Mesenteric fat pad (tissue), 1 donor: ENCODE measurements around the gene PDLIM7. TPM values are rescaled to one million over a fixed set of nuclear protein-coding genes. Genes with fewer than 3 reads are reported as not detected.
A peak's percentile ranks its signal among the peaks of the same experiment; 100 is the strongest.
"Not testable (repeated sequence)": the region's sequence is repeated elsewhere in the genome, so short reads cannot be mapped to it uniquely, and the experiment has no call there.

Experiments
- DNase-seq: peaks from one replicate; pipeline ENCODE4 v3.0.0-alpha.2; 2020; ENCODE audit warnings: low spot score
- long read RNA-seq: library from polyadenylated mRNA; unstranded; transcript quantifications from one replicate; pipeline ENCODE4 v2.0.0, GENCODE V29; 2020
- total RNA-seq: library from RNA; stranded (reverse); fragmentation: NEBNext Ultra II Directional; extraction: Animal tissue kit (Norgen Biotek cat#: 25700); gene quantifications from one replicate; pipeline ENCODE4 v1.2.1, GENCODE V29; 2021
- donor health status: DM: yes; HTN: yes; CAD: no.

The PDLIM7 gene
- 58.8 TPM for total RNA-seq
- long read RNA-seq, transcript PDLIM7-201 (8 exons, 977 nt) = minor isoform, 5 of 206 reads
- long read RNA-seq, transcript PDLIM7-202 (13 exons, 1,689 nt) = major isoform, 136 of 206 reads
- long read RNA-seq, partial matches to known transcripts = 33 of 206 reads
- long read RNA-seq, other reads (novel, unspliced or antisense) = 31 of 206 reads

GRCh38 chr5:177497292-177498012 lies at the start of gene PDLIM7:
Gene PDLIM7, minus strand, starts transcription at chr5:177497604. Its CDS starts 1,092 bp downstream, at chr5:177496512.
- peak; percentile 99 for DNase-seq

- DNase-seq = no peak
Observed at GRCh38 chr5:177546258-177546741, 48.9 kb upstream of the PDLIM7 start.

- DNase-seq = no peak
Observed at GRCh38 chr5:177545487-177546257, 48.3 kb upstream of the PDLIM7 start.

- no peak for DNase-seq
Observed at GRCh38 chr5:177542816-177543465, 45.5 kb upstream of the PDLIM7 start.

GRCh38 chr5:177540438-177540837 lies 43.0 kb upstream of the PDLIM7 start:
- DNase-seq = no peak

GRCh38 chr5:177539411-177539810 lies 42.0 kb upstream of the PDLIM7 start:
- no peak for DNase-seq

- DNase-seq = no peak
Observed at GRCh38 chr5:177538876-177539275, 41.5 kb upstream of the PDLIM7 start.

GRCh38 chr5:177537389-177538361 lies 40.3 kb upstream of the PDLIM7 start:
- DNase-seq = no peak

GRCh38 chr5:177536386-177536785 lies 39.0 kb upstream of the PDLIM7 start:
- DNase-seq = no peak

GRCh38 chr5:177535125-177535524 lies 37.7 kb upstream of the PDLIM7 start:
- no peak for DNase-seq

- not testable (repeated sequence) for DNase-seq
Observed at GRCh38 chr5:177534433-177534832, 37.0 kb upstream of the PDLIM7 start.

GRCh38 chr5:177531209-177531940 lies 34.0 kb upstream of the PDLIM7 start:
- DNase-seq = no peak

- DNase-seq = no peak
Observed at GRCh38 chr5:177530638-177531037, 33.2 kb upstream of the PDLIM7 start.

- no peak for DNase-seq
Observed at GRCh38 chr5:177529247-177530203, 32.1 kb upstream of the PDLIM7 start.

- no peak for DNase-seq
Observed at GRCh38 chr5:177528631-177529030, 31.2 kb upstream of the PDLIM7 start.

- no peak for DNase-seq
Observed at GRCh38 chr5:177527595-177527994, 30.2 kb upstream of the PDLIM7 start.

- no peak for DNase-seq
Observed at GRCh38 chr5:177526791-177527190, 29.4 kb upstream of the PDLIM7 start.

- DNase-seq = no peak
Observed at GRCh38 chr5:177526191-177526590, 28.8 kb upstream of the PDLIM7 start.
